A549 (cell line): ENCODE results near the gene TMEM108.

Experiments used
- BHLHE40 ChIP-seq: IDR thresholded peaks from 2 replicates; pipeline ENCODE4 v1.6.1; 2012; ENCODE audit warnings: low read depth, low read length, inconsistent platforms
- CHD2 ChIP-seq: fragments of 150-350 bp; IDR thresholded peaks from 2 replicates; pipeline ENCODE4 v1.6.1; 2014; ENCODE audit warnings: low read length; ENCODE audit not compliant: partially characterized antibody
- EP300 ChIP-seq, 2 experiments: fragments of >200 bp; sonication (Bioruptor Twin); formaldehyde crosslinking; IDR thresholded peaks; 2 replicates in 1 of 2; 3 replicates in 1 of 2; pipeline ENCODE4 v1.6.1; 2016 to 2017
- HOXA7 ChIP-seq: fragments of 250-450 bp; sonication (Bioruptor Pico); IDR thresholded peaks from 2 replicates; pipeline ENCODE4 v1.5.0; 2020; ENCODE audit warnings: mild to moderate bottlenecking, moderate library complexity
- KDM1A ChIP-seq: fragments of 200-600 bp; sonication (generic); IDR thresholded peaks from 2 replicates; pipeline ENCODE4 v1.6.1; 2016; ENCODE audit warnings: low read depth, mild to moderate bottlenecking
- POLR2A ChIP-seq: IDR thresholded peaks from 2 replicates; pipeline ENCODE4 v1.6.1; 2012; ENCODE audit warnings: mild to moderate bottlenecking, low read length
- POLR2AphosphoS2 ChIP-seq: conservative IDR thresholded peaks from 2 replicates; pipeline ENCODE4 v1.6.1; 2012; ENCODE audit warnings: low read length, improper control_type of control experiment, inconsistent platforms
- RAD21 ChIP-seq, 2 experiments: fragments of >200 bp in 1 of 2; sonication (Bioruptor Twin) in 1 of 2; formaldehyde crosslinking in 1 of 2; IDR thresholded peaks in 1 of 2; conservative IDR thresholded peaks in 1 of 2; 2 replicates in 1 of 2; 3 replicates in 1 of 2; pipeline ENCODE4 v1.6.1; 2012 to 2018; ENCODE audit warnings: inconsistent platforms in 1 of 2
- TF ChIP-seq, protein P1 (sequence below): IDR thresholded peaks from 2 replicates; pipeline ENCODE4 v1.6.1; 2012; ENCODE audit warnings: low read depth, borderline replicate concordance
- TF ChIP-seq, protein P2 (sequence below): fragments of >200 bp; sonication (Bioruptor Twin); formaldehyde crosslinking; IDR thresholded peaks from 3 replicates; pipeline ENCODE4 v1.5.1; 2016
- TF ChIP-seq, protein P3 (sequence below): fragments of 450-650 bp; IDR thresholded peaks from 2 replicates; pipeline ENCODE4 v1.6.1; 2014; ENCODE audit warnings: antibody characterized with exemption
- TF ChIP-seq, protein P4 (sequence below): IDR thresholded peaks from 2 replicates; pipeline ENCODE4 v1.6.1; 2012

DNA sequence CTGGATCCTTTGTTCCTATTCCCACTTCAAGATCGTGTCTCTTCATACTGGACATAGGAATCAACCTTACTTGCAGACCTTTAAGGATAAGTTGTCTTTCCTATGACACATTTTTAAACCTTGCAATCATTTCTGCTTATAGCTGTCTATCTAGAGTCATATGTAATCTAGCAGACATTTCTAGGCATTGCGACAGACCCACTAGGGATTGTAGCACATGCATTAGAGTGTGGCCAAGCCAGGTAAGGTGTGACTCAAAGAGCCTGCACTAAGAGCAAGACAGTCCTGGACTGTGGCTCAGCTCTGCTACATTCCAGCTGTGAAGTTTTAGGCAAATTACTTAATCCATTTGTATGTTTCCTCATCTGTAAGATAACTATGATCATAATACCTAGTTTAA, 322.8 kb downstream of the TMEM108 start:
- no peak for TF ChIP-seq POLR2AphosphoS2
- TF ChIP-seq, protein P1, sequence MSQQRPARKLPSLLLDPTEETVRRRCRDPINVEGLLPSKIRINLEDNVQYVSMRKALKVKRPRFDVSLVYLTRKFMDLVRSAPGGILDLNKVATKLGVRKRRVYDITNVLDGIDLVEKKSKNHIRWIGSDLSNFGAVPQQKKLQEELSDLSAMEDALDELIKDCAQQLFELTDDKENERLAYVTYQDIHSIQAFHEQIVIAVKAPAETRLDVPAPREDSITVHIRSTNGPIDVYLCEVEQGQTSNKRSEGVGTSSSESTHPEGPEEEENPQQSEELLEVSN: no peak
- TF ChIP-seq, protein P2, sequence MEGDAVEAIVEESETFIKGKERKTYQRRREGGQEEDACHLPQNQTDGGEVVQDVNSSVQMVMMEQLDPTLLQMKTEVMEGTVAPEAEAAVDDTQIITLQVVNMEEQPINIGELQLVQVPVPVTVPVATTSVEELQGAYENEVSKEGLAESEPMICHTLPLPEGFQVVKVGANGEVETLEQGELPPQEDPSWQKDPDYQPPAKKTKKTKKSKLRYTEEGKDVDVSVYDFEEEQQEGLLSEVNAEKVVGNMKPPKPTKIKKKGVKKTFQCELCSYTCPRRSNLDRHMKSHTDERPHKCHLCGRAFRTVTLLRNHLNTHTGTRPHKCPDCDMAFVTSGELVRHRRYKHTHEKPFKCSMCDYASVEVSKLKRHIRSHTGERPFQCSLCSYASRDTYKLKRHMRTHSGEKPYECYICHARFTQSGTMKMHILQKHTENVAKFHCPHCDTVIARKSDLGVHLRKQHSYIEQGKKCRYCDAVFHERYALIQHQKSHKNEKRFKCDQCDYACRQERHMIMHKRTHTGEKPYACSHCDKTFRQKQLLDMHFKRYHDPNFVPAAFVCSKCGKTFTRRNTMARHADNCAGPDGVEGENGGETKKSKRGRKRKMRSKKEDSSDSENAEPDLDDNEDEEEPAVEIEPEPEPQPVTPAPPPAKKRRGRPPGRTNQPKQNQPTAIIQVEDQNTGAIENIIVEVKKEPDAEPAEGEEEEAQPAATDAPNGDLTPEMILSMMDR: no peak
- TF ChIP-seq EP300 (IDR thresholded peaks at IDR 0.05): no peak
- TF ChIP-seq RAD21 (conservative IDR thresholded peaks at IDR 0.05 in 1 of 2, IDR thresholded peaks at IDR 0.05 in 1 of 2): no peak
- TF ChIP-seq POLR2A: no peak
- no peak for TF ChIP-seq KDM1A
- TF ChIP-seq, protein P3, sequence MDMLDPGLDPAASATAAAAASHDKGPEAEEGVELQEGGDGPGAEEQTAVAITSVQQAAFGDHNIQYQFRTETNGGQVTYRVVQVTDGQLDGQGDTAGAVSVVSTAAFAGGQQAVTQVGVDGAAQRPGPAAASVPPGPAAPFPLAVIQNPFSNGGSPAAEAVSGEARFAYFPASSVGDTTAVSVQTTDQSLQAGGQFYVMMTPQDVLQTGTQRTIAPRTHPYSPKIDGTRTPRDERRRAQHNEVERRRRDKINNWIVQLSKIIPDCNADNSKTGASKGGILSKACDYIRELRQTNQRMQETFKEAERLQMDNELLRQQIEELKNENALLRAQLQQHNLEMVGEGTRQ: no peak
- TF ChIP-seq HOXA7: no peak
- TF ChIP-seq BHLHE40: no peak
- TF ChIP-seq, protein P4, sequence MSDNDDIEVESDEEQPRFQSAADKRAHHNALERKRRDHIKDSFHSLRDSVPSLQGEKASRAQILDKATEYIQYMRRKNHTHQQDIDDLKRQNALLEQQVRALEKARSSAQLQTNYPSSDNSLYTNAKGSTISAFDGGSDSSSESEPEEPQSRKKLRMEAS: no peak
- TF ChIP-seq CHD2: no peak
